Lung microvascular endothelial cell (primary cell): ENCODE results near the gene RNF44. TPM values are rescaled to one million over a fixed set of nuclear protein-coding genes. Genes with fewer than 3 reads are reported as not detected.

ENCODE experiments used
- DNase-seq, 2 donors: peaks; one replicate each; pipeline versions ENCODE4 v3.0.0 to v3.0.0-alpha.2; 2010; ENCODE audit warnings: low read depth in 2 of 2
- total RNA-seq: library from RNA; depleted of rRNA; stranded (reverse); fragments of >200 nt; gene quantifications from 2 replicates; pipeline ENCODE4 v1.2.1, GENCODE V29; 2014

Gene RNF44
- total RNA-seq, 1 donor from 2014 or later: 5.6 TPM

- no peak for DNase-seq
These were observed 1.5 kb downstream of the RNF44 start for GRCh38 chr5:176535664-176536131.

GRCh38 chr5:176535101-176535663 lies 2.0 kb downstream of the RNF44 start:
- DNase-seq: peak in 1 of 2 donors; percentile 56

- no peak for DNase-seq
These were observed 2.6 kb downstream of the RNF44 start for GRCh38 chr5:176534640-176535039.

GRCh38 chr5:176533894-176534611 lies 3.1 kb downstream of the RNF44 start:
- DNase-seq: peak in 1 of 2 donors; percentile 70

GRCh38 chr5:176533390-176533789 lies 3.8 kb downstream of the RNF44 start:
- no peak for DNase-seq

- no peak for DNase-seq
These were observed 4.4 kb downstream of the RNF44 start for GRCh38 chr5:176532795-176533194.

GRCh38 chr5:176531902-176532493 lies 5.2 kb downstream of the RNF44 start:
- no peak for DNase-seq

- no peak for DNase-seq
These were observed 6.0 kb downstream of the RNF44 start for GRCh38 chr5:176530983-176531901.

- no peak for DNase-seq
These were observed 6.7 kb downstream of the RNF44 start for GRCh38 chr5:176530393-176530982.

GRCh38 chr5:176529741-176530141 lies 7.5 kb downstream of the RNF44 start:
- no peak for DNase-seq

- no peak for DNase-seq
These were observed 8.0 kb downstream of the RNF44 start for GRCh38 chr5:176529116-176529740.

- no peak for DNase-seq
These were observed 8.5 kb downstream of the RNF44 start for GRCh38 chr5:176528761-176529115.

- DNase-seq: no peak
These were observed 8.9 kb downstream of the RNF44 start for GRCh38 chr5:176528301-176528700.

- no peak for DNase-seq
These were observed 9.7 kb downstream of the RNF44 start for GRCh38 chr5:176527246-176528222.

- DNase-seq: no peak
These were observed 10.7 kb downstream of the RNF44 start for GRCh38 chr5:176526462-176526861.

- no peak for DNase-seq
These were observed 11.5 kb downstream of the RNF44 start for GRCh38 chr5:176525677-176526076.

- no peak for DNase-seq
These were observed 12.2 kb downstream of the RNF44 start for GRCh38 chr5:176524987-176525386.

GRCh38 chr5:176524138-176524537 lies 13.1 kb downstream of the RNF44 start:
- DNase-seq: no peak

- no peak for DNase-seq
These were observed 15.4 kb downstream of the RNF44 start for GRCh38 chr5:176521699-176522263.
